Retina (tissue), 1 donor: ENCODE data around the gene TSPAN18.

Source experiments
- DNase-seq: peaks from one replicate; pipeline ENCODE4 v3.0.0-alpha.2; 2016

TSPAN18 gene, protein sequence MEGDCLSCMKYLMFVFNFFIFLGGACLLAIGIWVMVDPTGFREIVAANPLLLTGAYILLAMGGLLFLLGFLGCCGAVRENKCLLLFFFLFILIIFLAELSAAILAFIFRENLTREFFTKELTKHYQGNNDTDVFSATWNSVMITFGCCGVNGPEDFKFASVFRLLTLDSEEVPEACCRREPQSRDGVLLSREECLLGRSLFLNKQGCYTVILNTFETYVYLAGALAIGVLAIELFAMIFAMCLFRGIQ

DNA sequence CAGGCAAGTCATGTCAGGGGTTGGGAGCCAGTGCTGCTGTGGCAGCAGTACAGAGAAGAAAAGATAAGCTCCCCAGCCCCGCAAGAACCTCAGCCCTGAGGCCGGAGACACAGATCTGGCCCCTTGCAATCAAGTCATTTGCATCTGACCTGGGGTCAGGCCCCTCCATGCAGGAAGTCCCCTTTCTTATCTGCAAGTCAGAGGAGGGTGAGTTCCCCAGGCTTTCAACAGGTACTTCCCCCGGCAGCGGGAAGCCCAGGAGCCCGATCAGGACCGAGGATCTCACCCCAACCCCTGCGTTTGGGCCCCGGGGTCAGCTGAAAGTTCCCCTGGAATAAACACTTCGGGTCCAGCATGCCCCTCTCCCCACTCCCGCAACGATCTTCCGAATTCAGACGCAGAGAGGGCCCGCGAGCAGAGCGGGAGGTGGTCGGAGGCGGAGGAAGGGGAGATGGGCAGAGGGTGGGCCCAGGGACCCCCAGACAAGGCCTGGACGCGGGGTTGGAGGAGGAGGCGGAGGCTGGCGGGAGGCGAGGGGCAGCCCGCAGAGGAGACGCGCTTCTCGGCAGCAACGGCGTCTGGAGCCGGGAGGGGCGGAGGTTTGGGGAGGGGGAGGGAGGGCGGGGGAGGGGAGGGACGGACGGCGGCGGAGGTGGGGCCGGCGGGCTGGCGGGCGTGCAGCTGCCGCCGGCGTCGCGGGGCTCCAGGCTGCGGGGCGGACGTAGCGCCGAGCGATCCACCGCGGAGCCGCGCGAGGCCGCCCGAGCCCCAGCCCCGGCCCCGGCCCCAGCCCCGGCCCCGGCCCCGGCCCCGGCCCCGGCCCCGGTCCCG lies at the start of gene TSPAN18:
Gene TSPAN18, plus strand, starts transcription at position 680 of the 831 bp plus-strand sequence. CDS start 179,455 bp downstream, outside the sequence.
- DNase-seq = peak; percentile 79

DNA sequence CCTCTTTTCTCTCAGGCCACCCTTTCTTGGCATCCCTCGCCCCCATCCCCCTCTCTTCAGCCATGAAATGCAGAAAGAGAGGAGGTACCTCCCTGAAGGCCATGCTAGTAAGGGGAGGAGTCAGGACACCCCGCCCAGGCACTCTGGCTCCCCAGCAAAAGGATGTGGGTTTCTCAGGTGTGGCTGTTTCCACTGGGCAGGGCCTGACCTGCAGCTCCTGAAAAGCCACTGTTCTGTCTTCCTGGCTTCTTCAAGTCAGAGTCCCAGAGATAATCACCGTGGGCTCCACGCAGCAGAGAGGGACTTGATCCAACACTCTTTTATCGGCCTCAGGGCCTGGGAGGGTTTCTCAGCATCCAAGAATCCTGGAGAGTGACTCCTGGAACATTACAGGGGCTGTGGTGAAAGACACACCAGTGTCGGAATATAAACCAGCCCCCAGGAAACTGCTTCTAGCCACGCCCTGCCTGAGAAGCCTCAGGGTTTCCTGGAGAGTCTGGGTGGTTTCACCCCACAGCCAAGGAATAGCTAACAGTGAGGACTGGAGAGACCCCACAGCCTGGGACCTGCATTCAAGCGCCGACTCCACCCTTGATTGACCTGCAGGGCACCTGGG lies 45.7 kb upstream of the TSPAN18 start:
- DNase-seq = no peak

DNA sequence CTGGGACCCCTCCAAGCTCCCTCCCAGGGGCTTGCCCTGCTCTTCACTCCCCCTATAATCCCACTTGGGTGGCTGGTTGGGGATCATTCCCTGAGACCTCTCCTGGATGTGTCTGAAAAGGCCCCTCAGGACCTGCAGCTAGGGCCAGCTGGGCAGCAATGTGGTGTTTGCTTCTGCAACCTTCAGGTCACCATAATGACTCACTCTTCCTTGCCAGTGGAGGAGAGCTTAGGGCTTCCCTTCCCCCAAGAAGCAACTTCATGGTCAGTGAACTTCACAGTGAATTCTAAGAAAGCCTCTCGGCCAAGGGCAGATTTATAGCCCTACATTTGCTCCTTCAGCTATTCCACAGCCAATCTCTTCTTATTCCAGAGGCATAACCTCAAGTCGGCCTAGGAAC lies 45.1 kb upstream of the TSPAN18 start:
- DNase-seq = no peak

DNA sequence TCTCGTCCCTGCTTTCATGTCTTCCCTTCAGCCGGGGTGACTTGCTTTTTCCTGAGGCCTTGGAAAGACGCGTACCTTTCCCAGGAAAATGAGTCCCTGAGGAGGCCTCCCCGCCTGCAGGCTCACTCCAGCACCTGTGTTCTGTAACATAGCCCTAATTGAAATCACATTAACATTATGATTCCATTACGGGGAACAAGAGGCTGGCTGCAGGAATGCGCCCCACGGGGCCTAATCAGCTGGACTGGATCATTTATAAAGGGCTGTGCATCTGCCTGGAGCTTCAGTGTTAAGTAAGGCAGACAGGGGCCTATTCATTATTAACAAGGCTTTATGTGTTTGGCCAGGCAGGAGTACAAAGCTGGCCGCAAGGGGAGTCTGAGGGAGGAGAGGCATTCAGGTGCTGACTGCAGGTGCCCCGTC lies 41.9 kb upstream of the TSPAN18 start:
- peak; percentile 75 for DNase-seq

DNA sequence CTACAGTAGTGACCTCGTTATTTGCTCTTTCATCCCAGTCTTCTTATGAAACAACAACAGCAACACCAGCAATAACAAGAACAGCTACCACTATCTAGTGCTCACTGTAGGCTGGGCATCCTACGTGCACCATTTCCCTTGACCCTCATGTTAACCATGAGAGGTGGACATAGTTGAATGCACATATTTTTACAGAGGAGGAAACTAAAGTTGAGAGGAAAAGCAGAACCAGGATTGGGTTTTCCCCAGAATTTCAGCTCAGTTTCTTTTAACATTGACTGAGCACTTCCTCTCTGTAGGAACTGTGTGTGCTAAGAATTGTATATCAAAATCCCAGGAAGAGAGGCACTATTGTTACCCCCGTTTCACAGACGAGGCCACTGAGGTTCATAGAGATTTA lies 39.4 kb upstream of the TSPAN18 start:
- no peak for DNase-seq

DNA sequence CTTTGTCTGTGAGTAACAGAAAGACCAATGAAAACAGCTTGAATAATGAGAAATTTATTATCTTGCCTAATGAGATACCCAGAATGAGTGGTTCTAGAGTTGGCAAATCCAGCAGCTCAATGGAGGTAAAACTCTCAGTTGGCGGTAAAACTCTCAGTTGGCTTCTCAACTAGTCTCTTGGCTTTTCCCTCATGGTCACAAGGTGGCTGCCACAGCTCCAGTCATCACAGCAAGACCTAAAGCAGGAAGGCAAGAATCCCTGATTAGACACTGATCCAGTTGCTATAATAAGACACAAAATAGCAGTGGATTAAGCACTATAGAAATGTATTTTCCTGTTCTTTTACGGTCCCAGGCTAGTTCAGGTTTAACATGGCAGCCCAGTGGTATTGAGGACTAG lies 37.5 kb upstream of the TSPAN18 start:
- DNase-seq = no peak

DNA sequence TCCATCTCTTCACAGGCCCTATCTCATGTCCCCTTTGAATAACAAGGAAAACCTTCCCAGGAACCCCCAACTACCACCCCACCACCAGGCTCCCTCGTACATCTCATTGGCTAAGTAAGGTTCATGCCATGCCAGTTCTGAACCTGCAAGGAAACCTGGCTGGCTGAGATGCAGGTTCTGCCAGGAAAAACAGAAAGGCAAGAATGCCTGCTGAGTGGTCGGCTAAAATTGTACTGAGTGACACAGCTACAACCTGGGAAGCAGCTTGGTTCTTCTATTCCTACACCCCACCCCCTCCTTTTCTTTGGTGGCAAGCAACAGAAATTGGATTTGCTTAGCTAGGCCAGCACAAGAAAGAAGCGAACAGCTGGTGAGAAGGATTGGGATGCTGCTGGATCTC lies 36.1 kb upstream of the TSPAN18 start:
- no peak for DNase-seq

DNA sequence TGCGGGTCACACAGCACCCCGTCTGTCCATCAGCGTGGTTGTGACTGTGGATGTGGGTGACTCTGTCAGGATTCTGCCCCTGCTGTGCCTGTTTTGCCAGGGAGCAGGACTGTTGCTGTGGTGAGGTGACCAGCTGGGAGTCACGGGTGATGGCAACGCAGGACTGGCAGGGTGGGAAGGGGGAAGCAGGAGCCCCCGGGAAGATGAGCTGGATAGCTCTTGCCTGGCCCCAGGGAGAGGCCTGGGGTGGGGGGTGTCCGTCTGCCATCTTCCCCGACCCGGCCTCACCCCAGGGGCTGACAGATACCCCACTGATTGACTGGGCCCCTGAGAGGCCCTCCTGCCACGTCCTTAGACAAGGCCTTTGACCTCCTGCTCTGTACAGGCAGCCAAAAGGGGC lies 34.3 kb upstream of the TSPAN18 start:
- DNase-seq = no peak

DNA sequence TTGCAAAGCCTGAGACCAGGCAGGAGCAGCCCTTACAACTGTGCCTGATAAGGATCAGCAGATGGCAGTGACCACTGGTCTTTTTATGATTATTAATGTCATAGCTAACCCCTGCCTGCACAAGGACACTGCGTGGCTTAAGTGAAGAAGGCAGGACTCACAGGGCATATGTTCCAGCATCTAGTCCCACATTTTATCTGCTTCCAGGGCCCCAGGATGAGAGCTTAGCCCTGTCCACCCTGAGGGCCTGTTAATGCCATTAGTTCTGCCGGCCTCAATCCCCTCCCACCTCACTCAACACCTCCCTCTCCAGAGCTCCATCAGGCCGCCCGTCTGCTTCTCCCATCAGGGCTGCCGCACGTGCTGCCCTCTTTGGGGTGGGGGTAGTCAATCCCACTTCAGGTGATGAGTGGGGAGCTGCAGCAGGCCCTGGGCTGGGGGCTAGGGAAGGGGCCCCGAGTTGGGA lies 33.1 kb upstream of the TSPAN18 start:
- DNase-seq = no peak

DNA sequence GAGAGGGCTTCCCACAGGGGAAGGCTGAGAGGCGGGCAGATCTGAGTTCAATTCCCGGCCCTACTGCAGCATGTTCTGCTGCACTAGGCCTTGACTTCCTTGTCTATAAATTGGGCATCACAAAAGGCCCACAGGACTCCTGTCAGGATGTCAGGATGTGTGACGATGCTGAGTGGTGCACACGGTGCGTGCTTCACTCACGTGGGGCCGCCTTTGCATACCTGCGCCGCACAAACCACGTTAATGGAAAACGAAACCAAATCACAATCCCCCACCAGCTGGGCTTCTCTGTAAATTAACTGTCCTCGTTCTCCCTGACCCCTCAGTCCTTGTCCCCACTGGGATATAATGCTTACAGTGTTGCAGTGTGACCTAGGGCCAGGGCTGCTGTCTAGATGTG lies 32.3 kb upstream of the TSPAN18 start:
- no peak for DNase-seq

DNA sequence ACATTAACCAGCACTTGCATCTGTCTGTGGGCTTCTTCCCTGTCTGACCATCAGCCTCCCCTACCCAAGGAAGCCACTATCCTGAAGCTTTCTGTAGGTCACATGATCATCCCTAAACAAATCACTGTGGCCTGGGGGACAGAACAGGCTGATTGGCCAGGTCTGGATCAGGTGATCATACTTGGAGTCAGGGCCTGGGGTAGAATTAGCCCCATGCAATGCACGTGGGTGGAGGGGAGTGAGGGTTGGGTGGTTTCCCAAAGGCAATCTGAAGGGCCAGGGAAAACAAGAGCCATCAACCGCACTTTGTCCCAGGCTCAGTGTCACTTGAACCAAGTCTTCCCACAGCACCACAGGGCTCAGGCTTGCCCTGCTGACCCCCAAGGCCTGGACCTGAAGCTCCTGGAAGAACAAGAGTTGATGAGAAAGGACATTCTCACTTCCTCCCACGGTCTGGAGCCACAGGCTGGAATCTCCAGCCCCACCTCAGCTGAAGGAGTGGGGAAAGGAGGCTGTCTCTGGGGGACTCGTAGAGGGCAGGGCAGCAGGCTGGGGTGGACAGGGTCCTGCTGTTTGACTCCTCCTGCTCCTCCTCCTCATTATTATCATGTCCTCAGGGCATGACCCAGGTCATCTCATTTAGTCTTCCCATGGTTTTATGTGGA lies 31.5 kb upstream of the TSPAN18 start:
- DNase-seq = no peak

DNA sequence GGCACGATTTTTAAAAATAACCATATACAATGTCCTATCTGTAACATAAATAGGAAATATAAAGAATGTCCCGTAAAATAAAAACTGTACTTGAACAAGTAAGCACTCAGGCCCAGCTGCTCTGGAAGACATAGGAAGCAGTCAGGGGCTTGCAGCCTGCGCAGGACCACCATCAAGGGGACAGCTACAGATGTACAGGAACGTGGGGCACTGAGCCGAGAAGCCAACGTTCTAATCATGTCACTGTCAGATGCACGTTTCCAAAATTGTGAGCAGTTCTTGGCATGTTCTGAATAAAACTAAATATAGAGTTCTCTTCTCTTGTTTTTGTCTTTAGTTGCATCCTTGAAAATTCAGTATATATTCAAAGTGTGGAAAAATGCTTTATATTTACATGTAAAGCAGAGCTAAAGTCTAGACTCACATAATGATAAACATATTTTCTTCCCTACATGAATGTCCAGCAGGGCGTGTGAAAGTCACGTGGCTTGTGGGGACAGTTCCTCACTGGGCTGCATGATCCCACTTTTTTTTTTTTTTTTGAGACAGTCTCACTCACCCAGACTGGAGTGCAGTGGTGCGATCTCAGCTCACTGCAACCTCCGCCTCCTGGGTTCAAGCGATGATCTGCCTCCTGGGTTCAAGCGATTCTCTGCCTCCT lies 28.4 kb upstream of the TSPAN18 start:
- DNase-seq = no peak

DNA sequence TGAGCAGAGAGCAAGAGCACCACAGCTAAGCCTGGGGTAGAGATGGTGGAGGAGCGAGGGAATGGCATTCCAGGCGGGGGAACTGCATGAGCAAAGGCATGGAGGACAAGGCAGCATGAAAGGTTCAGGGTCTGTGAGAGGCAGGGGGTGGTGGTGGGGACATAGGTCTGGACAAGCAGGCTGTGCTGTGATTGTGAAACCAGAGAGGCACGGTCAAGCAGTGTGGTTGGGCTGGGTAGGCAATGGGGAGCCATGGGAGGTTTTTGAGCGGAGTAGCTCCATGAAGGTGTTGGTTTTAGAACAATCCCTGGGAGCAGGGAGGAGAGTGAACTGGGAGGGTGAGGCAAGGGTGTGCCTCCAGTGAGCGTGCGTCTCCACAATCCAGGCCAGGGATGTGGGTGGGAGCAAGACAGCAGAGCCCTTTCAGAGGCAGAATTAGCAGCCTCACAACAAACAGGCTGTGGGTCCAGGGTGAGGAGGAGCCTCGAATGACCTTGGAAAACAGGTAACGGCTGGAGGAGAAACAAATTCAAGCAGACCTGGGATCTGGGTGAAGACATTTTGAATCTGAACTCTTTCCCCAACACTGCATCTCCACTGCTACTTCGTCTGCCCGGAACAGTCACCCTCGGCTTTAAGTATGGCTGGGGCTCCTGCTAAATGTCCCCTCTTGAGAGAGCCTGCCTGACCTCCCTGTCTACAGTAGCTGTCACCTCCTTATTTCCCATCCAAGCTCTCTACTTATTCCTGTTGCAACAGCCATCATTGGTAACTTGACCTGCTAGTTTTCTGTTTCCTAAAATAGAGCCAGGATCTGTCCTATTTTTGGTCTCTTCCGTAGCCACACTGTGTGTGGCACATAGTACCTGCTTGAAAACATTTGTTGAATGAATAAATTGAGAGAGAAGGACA lies 27.0 kb upstream of the TSPAN18 start:
- DNase-seq = no peak

DNA sequence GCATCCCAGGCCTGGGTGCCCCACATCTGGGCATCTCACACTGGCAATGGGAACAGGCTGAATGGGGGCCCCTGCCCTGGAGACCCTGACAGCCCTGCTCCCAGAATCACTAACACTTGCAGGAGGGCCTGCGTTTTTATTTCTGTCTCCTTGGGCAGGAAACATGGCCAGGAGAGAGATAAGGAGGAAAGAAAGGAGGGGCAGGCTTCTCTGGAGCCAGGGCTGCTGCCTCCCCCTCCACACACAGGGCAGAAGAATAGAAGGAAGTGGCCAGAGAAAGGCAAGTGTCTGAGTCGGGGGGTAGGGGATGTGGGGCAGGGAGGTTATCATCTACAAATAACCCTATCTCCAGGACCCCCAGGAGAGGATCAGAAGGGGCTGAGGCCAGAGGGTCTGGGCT lies 25.5 kb upstream of the TSPAN18 start:
- DNase-seq = no peak

DNA sequence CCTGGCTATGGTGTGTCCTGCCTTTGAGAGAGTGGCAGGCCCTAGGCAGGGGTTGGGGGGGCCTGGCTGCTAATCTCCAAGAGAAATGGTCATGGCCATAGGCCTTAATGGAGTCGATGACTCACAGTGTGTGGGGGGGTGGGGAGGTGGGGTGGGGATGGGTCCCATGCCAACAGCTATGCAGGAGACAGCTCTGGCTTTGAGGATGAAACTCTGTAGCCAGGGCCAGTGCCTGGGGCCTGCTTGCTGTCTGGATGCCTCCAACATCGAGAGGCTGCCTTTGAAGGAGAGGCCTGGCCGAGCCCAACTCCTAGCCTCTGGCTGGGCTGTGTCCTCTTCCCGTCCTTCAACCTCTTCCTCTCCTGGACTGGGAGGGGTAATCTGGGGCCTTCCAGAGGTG lies 23.9 kb upstream of the TSPAN18 start:
- DNase-seq = no peak

DNA sequence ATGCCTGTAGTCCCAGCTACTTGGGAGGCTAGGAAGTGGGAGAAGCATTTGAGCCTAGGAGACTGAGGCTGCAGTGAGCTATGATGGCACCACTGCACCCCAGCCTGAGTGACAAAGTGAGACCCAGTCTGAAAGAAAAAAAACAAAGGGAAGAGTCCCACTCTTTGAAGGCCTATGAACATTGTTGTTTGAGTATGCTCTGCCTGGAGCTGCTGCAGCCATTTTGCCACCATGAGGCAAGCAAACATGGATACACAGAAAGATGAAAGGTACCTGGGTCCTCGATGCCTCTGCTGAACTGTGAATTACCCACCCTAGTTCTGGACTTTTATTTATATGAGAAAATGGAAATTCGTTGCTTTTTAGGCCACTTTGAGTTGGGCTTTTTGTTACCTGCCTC lies 19.7 kb upstream of the TSPAN18 start:
- DNase-seq = no peak

DNA sequence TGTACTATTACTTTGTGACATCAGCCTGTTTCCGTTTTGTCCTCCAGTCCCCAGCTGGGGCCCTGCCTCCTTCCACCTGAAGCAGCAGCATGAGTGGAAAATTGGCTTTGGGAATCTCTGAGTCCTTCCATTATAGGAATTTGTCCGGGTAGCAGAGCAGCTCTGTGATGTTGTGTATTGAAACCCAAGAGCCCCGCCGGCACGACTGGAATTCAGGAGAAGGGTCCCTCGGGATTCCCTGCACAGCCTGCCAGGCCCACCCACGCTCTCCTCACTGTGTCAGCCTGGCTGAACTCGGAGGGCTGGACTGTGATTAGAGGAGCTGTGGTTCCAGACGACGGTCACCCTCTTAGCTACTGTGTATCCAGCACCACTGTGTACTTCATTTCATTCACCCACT lies 18.8 kb upstream of the TSPAN18 start:
- DNase-seq = no peak

DNA sequence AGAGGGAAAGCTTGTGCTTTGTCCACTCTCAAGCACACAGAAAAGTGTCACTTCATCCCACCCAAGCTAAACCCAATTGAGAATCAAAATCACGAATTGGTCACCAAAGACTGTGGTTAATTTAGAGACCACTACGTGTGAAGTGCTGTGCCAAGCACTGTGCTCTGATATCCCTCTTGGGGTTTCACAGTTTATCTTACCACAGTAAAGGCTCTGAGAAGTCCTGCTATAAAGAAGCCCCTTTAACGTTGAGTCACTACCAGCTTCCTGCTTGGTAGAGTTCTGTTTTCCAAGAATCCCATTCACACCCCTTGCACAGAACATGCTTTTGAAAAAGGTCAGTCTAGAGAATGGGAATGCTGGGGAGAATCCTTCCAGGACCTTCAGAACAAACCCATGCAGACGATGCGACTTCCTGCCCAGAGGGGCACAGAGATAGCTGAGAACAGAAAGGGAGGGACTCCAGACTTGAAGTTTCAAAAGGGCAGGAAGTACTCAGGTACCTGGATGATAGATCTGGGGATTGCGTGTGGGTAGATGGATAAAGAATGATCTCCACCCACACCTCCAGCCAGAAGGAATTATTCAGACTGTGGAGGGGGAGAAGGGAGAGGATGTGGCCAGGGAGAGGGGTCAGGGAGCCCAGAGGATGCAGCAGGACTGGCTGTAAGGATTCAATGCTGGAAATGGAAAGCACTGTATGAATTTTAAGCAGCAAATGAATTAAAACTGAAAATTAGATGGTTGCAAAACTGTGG lies 18.1 kb upstream of the TSPAN18 start:
- DNase-seq = no peak

DNA sequence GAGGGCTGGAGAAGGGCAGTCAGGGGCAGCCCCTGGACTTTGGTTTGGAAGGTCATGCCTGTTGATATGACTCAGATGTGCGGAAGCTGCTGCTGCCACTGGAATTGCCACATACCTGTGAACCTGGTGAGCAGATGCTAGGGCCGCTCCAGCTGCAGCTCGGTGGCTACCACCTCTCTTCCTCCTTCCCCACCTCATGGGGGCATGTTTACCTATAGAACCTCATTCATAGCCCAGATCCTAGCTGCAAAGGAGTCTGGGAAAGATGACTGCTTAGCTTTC lies 17.5 kb upstream of the TSPAN18 start:
- no peak for DNase-seq

DNA sequence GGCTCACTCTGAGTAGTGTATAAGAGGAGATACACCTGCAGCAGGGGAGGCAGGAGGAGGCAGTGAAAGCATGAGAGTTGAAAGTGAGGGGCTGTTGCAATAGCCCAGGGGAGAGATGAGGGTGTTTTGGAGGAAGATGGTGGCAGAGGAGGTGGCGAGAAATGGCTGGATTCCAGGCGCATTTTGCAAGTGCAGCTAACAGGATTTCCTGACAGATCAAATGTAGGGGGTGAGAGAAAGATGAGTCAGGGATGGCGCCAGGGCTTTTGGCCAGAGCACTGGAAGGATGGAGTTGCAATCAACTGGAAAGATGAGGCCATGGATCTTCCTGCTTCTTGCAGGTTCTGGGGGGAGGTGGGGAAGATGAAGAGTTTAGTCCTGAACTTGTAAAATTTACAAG lies 16.8 kb upstream of the TSPAN18 start:
- DNase-seq = no peak

DNA sequence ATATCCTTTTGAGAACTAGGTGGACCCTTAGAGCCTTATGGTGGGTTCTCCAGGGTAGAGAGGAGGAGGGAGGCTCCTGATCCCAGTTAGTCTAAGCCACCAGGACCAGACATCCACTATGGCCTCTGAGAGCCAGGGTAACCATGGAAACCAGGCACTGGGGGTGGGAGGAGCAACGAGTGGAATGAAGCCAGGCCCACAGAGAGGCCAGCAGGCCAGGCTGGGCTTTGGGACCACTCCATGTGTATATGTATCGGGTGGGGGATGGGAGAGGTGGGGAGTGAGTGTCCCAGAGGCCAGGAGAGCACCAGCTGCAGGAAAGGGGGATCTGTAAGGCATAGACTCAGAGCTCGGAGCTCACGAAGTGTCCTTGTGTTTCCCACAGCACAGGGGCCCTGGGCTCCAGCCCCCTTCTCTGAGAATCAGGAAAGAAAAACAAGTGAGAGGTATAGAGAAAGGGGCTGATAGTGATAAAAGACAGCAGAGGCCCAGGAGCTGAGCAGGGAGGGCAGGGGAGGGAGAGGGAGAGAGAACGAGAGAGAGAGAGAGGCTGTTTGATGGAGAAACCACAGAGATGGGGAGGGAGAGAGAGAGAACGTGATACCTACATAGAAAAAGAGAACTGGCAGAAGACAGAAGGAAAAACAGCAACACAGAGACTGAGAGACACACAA lies 15.5 kb upstream of the TSPAN18 start:
- DNase-seq = peak; percentile 86
